Neuronal stem cell (in vitro differentiated cells): ENCODE measurements around the gene RBM24.
"Not testable (repeated sequence)": the region's sequence is repeated elsewhere in the genome, so short reads cannot be mapped to it uniquely, and the experiment has no call there.

ENCODE experiments used
- DNase-seq: peaks from one replicate; pipeline ENCODE4 v3.0.0-alpha.2; 2013; ENCODE audit warnings: low spot score
- H2AFZ ChIP-seq: one replicate; pipeline ENCODE4 v1.6.1; 2013; ENCODE audit warnings: mild to moderate bottlenecking, low read length, inconsistent platforms
- H2AK5ac ChIP-seq: 2 replicates; pipeline ENCODE4 v1.6.1; 2013; ENCODE audit warnings: low read depth, mild to moderate bottlenecking, inconsistent platforms, low read length, moderate library complexity, mixed read lengths
- H2BK120ac ChIP-seq: 2 replicates; pipeline ENCODE4 v1.6.1; 2013; ENCODE audit warnings: low read depth, mild to moderate bottlenecking, inconsistent platforms, low read length, moderate library complexity, mixed read lengths
- H2BK12ac ChIP-seq: one replicate; pipeline ENCODE4 v1.6.1; 2013; ENCODE audit warnings: low read length, inconsistent platforms
- H2BK15ac ChIP-seq: 2 replicates; pipeline ENCODE4 v1.6.1; 2013; ENCODE audit warnings: mild to moderate bottlenecking, low read length, inconsistent platforms, mixed read lengths
- H2BK5ac ChIP-seq: one replicate; pipeline ENCODE4 v1.6.1; 2013; ENCODE audit warnings: inconsistent platforms, mild to moderate bottlenecking, low read length, moderate library complexity
- H3K14ac ChIP-seq: one replicate; pipeline ENCODE4 v1.6.1; 2013; ENCODE audit warnings: low read length, inconsistent platforms
- H3K18ac ChIP-seq: 2 replicates; pipeline ENCODE4 v1.6.1; 2013; ENCODE audit warnings: low read length, inconsistent platforms
- H3K23ac ChIP-seq: 2 replicates; pipeline ENCODE4 v1.6.1; 2013; ENCODE audit warnings: low read depth, mild to moderate bottlenecking, mixed read lengths, low read length, inconsistent platforms; ENCODE audit not compliant: poor library complexity
- H3K27ac ChIP-seq: replicated peaks from 3 replicates; pipeline ENCODE4 v1.5.1; 2013; ENCODE audit warnings: low read length, inconsistent platforms
- H3K27me3 ChIP-seq, 3 experiments: 2 replicates each; pipeline ENCODE4 v1.6.1; 2013; ENCODE audit warnings: low read length in 3 of 3, mild to moderate bottlenecking in 2 of 3, inconsistent platforms in 1 of 3, low read depth in 1 of 3, mixed read lengths in 1 of 3, moderate library complexity in 1 of 3; ENCODE audit not compliant: control insufficient read depth in 3 of 3, insufficient read depth in 3 of 3
- H3K36me3 ChIP-seq, 2 donors: replicated peaks in 1 of 2; 2 replicates each; pipeline ENCODE4 v1.6.1; 2013; ENCODE audit warnings: low read length in 2 of 2; ENCODE audit not compliant: control insufficient read depth in 2 of 2, insufficient read depth in 2 of 2
- H3K4ac ChIP-seq: 2 replicates; pipeline ENCODE4 v1.6.1; 2013; ENCODE audit warnings: inconsistent platforms, mild to moderate bottlenecking, low read length, moderate library complexity
- H3K4me1 ChIP-seq, 2 donors: 1 replicate in 1 of 2; 2 replicates in 1 of 2; pipeline ENCODE4 v1.6.1; 2013; ENCODE audit warnings: low read length in 2 of 2, low read depth in 1 of 2; ENCODE audit not compliant: control insufficient read depth in 2 of 2, insufficient read depth in 1 of 2
- H3K4me2 ChIP-seq: one replicate; pipeline ENCODE4 v1.6.1; 2013; ENCODE audit warnings: mild to moderate bottlenecking, low read length, inconsistent platforms; ENCODE audit not compliant: insufficient read depth, poor library complexity, severe bottlenecking
- H3K4me3 ChIP-seq, 2 donors: 2 replicates each; pipeline ENCODE4 v1.5.1; 2013; ENCODE audit warnings: low read length in 2 of 2, mild to moderate bottlenecking in 2 of 2, inconsistent platforms in 1 of 2, moderate library complexity in 1 of 2
- H3K79me1 ChIP-seq: one replicate; pipeline ENCODE4 v1.6.1; 2013; ENCODE audit warnings: low read depth, mild to moderate bottlenecking, inconsistent platforms, low read length, moderate library complexity
- H3K9ac ChIP-seq: one replicate; pipeline ENCODE4 v1.6.1; 2013; ENCODE audit warnings: mild to moderate bottlenecking, low read depth, low read length, inconsistent platforms; ENCODE audit not compliant: poor library complexity
- H3K9me3 ChIP-seq, 2 donors: replicated peaks in 1 of 2; 2 replicates each; pipeline versions ENCODE3 to v1.6.1; 2013; ENCODE audit warnings: low read length in 2 of 2, mild to moderate bottlenecking in 2 of 2, inconsistent platforms in 1 of 2, low read depth in 1 of 2, mixed read lengths in 1 of 2, moderate library complexity in 1 of 2; ENCODE audit not compliant: control insufficient read depth in 2 of 2, insufficient read depth in 1 of 2
- H4K8ac ChIP-seq: one replicate; pipeline ENCODE4 v1.6.1; 2013; ENCODE audit warnings: low read depth, mild to moderate bottlenecking, inconsistent platforms, low read length, moderate library complexity
- H4K91ac ChIP-seq: one replicate; pipeline ENCODE4 v1.6.1; 2013; ENCODE audit warnings: low read length, low read depth, mild to moderate bottlenecking, inconsistent platforms; ENCODE audit not compliant: poor library complexity
- WGBS, 2 donors: extraction: QIAGEN DNeasy Blood & Tissue Kit; methylation state at CpG; one replicate each; pipeline ENCODE4 v1.1.7; 2013; ENCODE audit warnings: missing lambda C conversion rate in 2 of 2, mixed read lengths in 1 of 2; ENCODE audit not compliant: insufficient read length in 2 of 2, insufficient replicate concordance in 1 of 2; ENCODE audit errors: extremely low coverage in 2 of 2; 5-methylcytosine and 5-hydroxymethylcytosine counted together

The RBM24 gene

DNA sequence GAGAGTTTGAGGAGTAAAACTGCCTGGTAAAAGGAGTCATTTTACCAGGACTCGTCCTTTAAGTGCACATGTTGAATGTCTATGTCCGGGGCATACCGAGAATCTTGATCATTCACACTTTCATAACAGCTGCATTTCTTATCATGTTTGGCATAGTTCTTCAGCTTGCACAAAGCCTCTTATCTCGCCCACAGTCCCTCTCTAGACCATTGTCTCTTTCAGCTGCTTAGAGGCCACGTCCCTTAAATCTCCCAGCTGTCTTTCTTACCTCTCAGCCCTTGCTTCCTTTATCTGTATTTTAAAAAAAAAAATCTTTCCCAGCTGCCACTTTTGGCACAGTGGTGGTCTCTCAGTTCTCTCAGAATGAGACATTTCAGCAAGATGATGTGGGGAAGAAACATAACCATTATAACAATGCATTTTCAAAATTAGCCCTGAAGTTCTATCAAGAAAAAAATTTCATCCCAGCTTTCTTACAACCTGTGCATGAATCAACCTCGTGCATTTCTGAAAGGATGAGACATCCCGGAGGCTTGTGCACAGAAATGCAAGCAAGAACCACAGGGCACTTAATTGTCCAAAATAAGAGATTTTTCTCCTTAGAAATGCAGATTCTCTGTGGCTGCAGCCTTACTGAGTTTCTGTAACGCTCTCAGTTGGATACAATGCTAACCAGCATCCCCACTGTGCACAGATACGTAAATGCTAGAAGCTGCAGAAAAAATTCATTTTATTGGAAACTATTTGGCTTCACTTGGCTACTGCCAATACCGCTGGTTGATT is 24.2 kb downstream of the RBM24 start:
- H3K4ac ChIP-seq: no peak overlapping the region
- H3K9ac ChIP-seq: no peak overlapping the region
- H3K18ac ChIP-seq: no peak overlapping the region
- no peak overlapping the region for H2AK5ac ChIP-seq
- H2AFZ ChIP-seq: peak overlapping the region; percentile 25
- H3K36me3 ChIP-seq: no peaks in the 10 kb centered on the region
- no peak overlapping the region for H4K91ac ChIP-seq
- H3K27ac ChIP-seq: peak overlapping the region; percentile 43
- H3K4me1 ChIP-seq: peaks cover 6 to 8% of the 10 kb centered on the region in 2 donors
- no peak overlapping the region for H4K8ac ChIP-seq
- no peaks in the 10 kb centered on the region for H3K27me3 ChIP-seq
- H2BK12ac ChIP-seq: no peak overlapping the region
- no peaks in the 10 kb centered on the region for H3K9me3 ChIP-seq
- no peak overlapping the region for H3K4me2 ChIP-seq
- no peak overlapping the region for H2BK5ac ChIP-seq
- H3K23ac ChIP-seq: no peak overlapping the region
- no peak overlapping the region for H3K4me3 ChIP-seq
- H3K14ac ChIP-seq: no peak overlapping the region
- H2BK15ac ChIP-seq: no peak overlapping the region
- H2BK120ac ChIP-seq: no peak overlapping the region
- DNase-seq: no peak
- no peaks in the 10 kb centered on the region for H3K79me1 ChIP-seq
- WGBS, 2 donors: no CpG with 5 or more reads among the region's 10 CpGs

DNA sequence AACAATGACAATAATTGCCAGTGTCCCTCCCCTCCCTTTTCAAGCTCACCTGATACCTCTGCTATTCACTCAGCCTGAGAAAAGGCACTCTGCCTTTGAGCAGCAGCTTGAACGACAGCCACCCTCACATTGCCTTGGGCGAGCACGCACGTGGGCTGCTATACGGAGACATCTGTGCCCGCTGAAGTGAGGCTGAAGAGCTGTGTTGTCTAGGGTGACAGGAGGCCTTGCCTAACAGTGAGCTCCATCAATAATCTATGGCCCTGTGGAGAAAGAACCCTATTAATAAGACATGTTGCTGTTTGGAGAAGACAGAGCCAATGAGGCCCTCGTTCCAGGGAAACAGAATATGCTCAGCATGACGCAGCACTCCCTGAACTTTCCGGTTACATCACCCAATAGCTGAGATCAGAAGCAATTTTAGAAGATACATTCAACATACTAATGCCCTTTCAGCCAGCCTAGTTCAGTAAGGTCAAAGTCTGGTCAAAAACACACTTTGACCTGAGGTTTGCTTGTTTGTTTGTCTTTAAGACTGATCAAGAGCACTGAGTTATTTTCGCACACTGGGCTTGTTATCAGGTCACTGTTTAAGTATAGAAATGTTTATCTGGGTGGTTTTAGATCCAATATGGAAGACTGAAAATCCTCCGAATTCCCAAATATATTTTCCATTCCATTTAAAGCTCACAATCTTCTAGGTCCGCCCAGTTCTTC is 30.6 kb downstream of the RBM24 start:
- Histone ChIP-seq H4K8ac (no peak overlapping the region), H2BK12ac (no peak overlapping the region), H2BK120ac (no peak overlapping the region), H3K9me3 (no peaks in the 10 kb centered on the region), H3K4me2 (no peak overlapping the region), H3K4ac (no peak overlapping the region), H3K36me3 (no peaks in the 10 kb centered on the region), H3K9ac (no peak overlapping the region), H3K27ac (no peak overlapping the region), H3K14ac (no peak overlapping the region), H3K23ac (peak overlapping the region; percentile 22), H3K27me3 (no peaks in the 10 kb centered on the region), H2BK15ac (no peak overlapping the region), H2BK5ac (no peak overlapping the region), H3K4me3 (no peak overlapping the region), H3K79me1 (no peaks in the 10 kb centered on the region), H4K91ac (no peak overlapping the region), H3K4me1 (peaks cover 0 to 2% of the 10 kb centered on the region in 2 donors), H3K18ac (no peak overlapping the region), H2AK5ac (no peak overlapping the region), H2AFZ (peak overlapping the region; percentile 41)
- no CpG with 5 or more reads among the region's 12 CpGs for WGBS, 2 donors
- no peak for DNase-seq

DNA sequence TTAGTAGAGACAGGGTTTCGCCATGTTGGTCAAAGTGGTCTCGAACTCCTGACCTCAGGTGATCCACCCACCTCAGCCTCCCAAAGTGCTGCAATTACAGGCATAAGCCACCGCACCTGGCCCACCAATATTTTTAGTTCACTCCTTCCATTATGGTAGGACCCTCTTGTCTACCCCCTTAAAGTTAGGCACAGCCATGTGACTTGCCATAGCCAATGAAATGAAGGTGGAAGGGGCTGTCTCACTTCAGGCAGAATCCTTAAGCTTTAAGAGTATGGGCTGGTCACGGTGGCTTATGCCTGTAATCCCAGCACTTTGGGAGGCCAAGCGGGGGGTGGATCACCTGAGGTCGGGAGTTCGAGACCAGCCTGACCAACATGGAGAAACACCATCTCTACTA is 32.1 kb downstream of the RBM24 start:
- DNase-seq, H2AFZ ChIP-seq, H3K4me1 ChIP-seq, H3K36me3 ChIP-seq, H3K14ac ChIP-seq, H2BK15ac ChIP-seq, H3K18ac ChIP-seq, H4K8ac ChIP-seq, H3K4me3 ChIP-seq, H3K27me3 ChIP-seq, H3K9ac ChIP-seq, H3K4ac ChIP-seq, H3K27ac ChIP-seq, H3K23ac ChIP-seq, H3K9me3 ChIP-seq, H2AK5ac ChIP-seq, H2BK5ac ChIP-seq, H3K79me1 ChIP-seq, H2BK12ac ChIP-seq, H4K91ac ChIP-seq, H3K4me2 ChIP-seq, H2BK120ac ChIP-seq: not testable (repeated sequence)
- WGBS, 2 donors: no CpG with 5 or more reads among the region's 7 CpGs

DNA sequence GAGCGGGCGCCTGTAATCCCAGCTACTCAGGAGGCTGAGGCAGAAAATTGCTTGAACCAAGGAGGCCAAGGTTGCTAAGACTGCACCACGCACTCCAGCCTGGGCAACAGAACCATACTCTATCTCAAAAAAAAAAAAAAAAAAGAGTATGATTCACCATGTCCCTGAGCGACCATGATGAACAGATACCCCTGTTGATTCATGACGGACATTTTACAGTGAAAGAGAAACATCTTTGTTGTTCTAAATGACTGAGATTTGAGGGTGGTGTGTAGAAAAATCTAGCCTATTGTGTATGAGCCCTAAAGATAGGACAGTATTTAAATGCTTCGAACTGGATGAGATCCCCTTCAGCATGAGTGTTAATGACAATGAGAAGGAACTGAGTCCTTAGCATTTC is 32.8 kb downstream of the RBM24 start:
- H2BK12ac ChIP-seq: no peak overlapping the region
- no peak overlapping the region for H3K4me3 ChIP-seq
- H3K9me3 ChIP-seq: no peaks in the 10 kb centered on the region
- H3K4me1 ChIP-seq: peaks cover 0 to 2% of the 10 kb centered on the region in 2 donors
- H2BK120ac ChIP-seq: no peak overlapping the region
- H3K27me3 ChIP-seq: no peaks in the 10 kb centered on the region
- H3K4ac ChIP-seq: no peak overlapping the region
- no peak overlapping the region for H3K27ac ChIP-seq
- no peaks in the 10 kb centered on the region for H3K36me3 ChIP-seq
- no peak overlapping the region for H4K91ac ChIP-seq
- H2BK5ac ChIP-seq: no peak overlapping the region
- DNase-seq: no peak
- no peak overlapping the region for H3K4me2 ChIP-seq
- no peak overlapping the region for H2AK5ac ChIP-seq
- H3K18ac ChIP-seq: no peak overlapping the region
- H2BK15ac ChIP-seq: no peak overlapping the region
- no peaks in the 10 kb centered on the region for H3K79me1 ChIP-seq
- WGBS, 2 donors: no CpG with 5 or more reads among the region's 6 CpGs
- no peak overlapping the region for H3K14ac ChIP-seq
- no peak overlapping the region for H4K8ac ChIP-seq
- H3K23ac ChIP-seq: no peak overlapping the region
- no peak overlapping the region for H2AFZ ChIP-seq
- H3K9ac ChIP-seq: no peak overlapping the region
